H54 (cell line): ENCODE results near the gene NEDD4L.

ENCODE experiments used
- DNase-seq: peaks from one replicate; pipeline ENCODE4 v3.0.0; 2011; ENCODE audit warnings: low spot score, mixed read lengths; ENCODE audit not compliant: insufficient read length
- FAIRE-seq: peaks from 3 replicates; lab custom pipeline; 2011; peaks lifted over from hg19 to GRCh38; lab: Jason Lieb, UNC
- POLR2A ChIP-seq: IDR thresholded peaks from 2 replicates; pipeline ENCODE4 v1.6.1; 2011; ENCODE audit warnings: low read depth, mild to moderate bottlenecking, low read length

NEDD4L gene

GRCh38 chr18:58403799-58404455, 359.9 kb downstream of the NEDD4L start:
- no peak for FAIRE-seq
- no peak for TF ChIP-seq POLR2A
- DNase-seq, result no peak

GRCh38 chr18:58405107-58405898, 361.3 kb downstream of the NEDD4L start:
- no peak for FAIRE-seq
- no peak for DNase-seq
- no peak for TF ChIP-seq POLR2A

GRCh38 chr18:58407263-58407648, 363.2 kb downstream of the NEDD4L start:
- DNase-seq, result no peak
- no peak for TF ChIP-seq POLR2A
- FAIRE-seq, result no peak

GRCh38 chr18:58407649-58408407, 363.8 kb downstream of the NEDD4L start:
- TF ChIP-seq POLR2A, result no peak
- DNase-seq, result no peak
- FAIRE-seq, result no peak

- DNase-seq, result no peak
- TF ChIP-seq POLR2A, result no peak
- FAIRE-seq, result no peak
Observed at GRCh38 chr18:58408665-58409064, 364.6 kb downstream of the NEDD4L start.

- DNase-seq, result no peak
- FAIRE-seq, result no peak
- TF ChIP-seq POLR2A, result no peak
Observed at GRCh38 chr18:58409802-58410445, 365.9 kb downstream of the NEDD4L start.

- no peak for TF ChIP-seq POLR2A
- no peak for FAIRE-seq
- no peak for DNase-seq
Observed at GRCh38 chr18:58411323-58411722, 367.3 kb downstream of the NEDD4L start.

- no peak for DNase-seq
- no peak for TF ChIP-seq POLR2A
- no peak for FAIRE-seq
Observed at GRCh38 chr18:58412844-58413666, 369.0 kb downstream of the NEDD4L start.

- no peak for FAIRE-seq
- no peak for TF ChIP-seq POLR2A
- DNase-seq, result no peak
Observed at GRCh38 chr18:58413667-58414628, 369.9 kb downstream of the NEDD4L start.

GRCh38 chr18:58416014-58416703, 372.1 kb downstream of the NEDD4L start:
- FAIRE-seq, result no peak

More at GRCh38 chr18:58416014-58416703, 372.1 kb downstream of the NEDD4L start:
- DNase-seq, result no peak
- no peak for TF ChIP-seq POLR2A
